Stimulated activated CD8-positive, alpha-beta memory T cell treated with anti-CD3 and anti-CD28 coated beads, Interleukin-2, amount 100 ng/mL, for 1 hour (primary cell): ENCODE data around the gene CSNK1A1L.

Source experiments
- DNase-seq, 2 donors: peaks; one replicate each; pipeline ENCODE4 v3.0.0-alpha.2; 2020; ENCODE audit warnings: low read depth in 2 of 2

The CSNK1A1L gene

DNA sequence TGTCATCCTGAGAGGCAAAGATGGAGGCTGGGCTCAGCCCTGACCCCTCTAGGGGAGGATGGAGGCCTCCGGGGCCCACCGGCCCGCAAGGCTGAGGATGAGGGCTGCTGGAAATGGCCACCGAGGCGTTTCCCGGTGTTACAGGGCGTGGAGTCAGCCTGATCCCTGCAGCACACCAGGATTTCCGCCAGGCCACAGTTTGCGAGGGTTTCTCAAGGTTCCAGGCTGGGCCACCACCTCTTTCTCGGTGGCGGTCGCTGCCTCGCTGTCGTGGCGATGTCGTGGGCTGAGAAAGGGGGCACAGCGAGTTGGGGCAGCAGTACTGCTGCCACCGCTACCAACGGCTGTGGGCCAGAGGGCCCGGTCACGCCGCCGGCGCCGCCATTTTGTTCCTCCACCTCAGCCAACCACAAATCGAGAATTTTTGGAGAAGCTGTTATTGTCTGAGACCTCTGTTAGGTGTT is at the start of gene CSNK1A1L:
TSS of gene CSNK1A1L (minus strand) at position 414 of the 464 bp plus-strand sequence. CDS start at position 6, 408 bp downstream.
- no peak for DNase-seq

DNA sequence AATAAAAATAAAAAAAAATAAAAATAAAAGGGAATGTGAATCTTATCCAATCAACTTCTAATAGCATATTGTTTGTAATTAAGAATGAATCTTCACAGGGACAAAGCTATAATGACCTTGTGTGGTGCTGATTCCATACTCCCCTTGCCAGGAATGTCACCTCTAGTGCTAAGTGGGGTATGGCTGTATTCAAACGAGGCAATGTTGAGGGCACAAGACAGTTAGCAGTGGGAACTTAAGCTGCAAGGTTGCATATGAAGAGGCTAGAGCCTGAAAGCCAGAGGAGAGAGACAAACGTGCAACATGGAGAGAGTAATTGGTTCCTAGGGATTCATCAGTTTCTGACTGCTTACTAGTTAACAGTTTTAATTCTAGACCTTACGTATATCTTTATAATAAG is 43.9 kb upstream of the CSNK1A1L start:
- no peak for DNase-seq

DNA sequence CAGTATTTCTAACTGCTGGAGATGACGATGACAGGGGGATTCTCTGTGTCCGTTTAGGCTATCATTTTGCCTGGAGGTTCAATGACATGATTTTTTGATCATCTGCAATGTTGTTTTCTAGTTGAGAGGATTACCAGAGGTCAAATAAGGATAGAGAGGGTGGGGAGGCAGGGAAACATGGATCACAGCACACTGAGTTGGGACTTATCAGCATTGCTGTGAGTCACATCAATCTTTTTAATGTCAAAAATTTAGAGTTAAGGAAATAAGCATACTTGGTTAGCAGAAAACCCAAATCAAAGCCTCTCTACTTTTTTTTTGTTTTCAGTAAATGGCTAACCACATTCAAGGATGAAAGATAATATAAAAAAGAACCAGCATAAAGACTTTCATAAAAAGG is 43.0 kb upstream of the CSNK1A1L start:
- DNase-seq = no peak

DNA sequence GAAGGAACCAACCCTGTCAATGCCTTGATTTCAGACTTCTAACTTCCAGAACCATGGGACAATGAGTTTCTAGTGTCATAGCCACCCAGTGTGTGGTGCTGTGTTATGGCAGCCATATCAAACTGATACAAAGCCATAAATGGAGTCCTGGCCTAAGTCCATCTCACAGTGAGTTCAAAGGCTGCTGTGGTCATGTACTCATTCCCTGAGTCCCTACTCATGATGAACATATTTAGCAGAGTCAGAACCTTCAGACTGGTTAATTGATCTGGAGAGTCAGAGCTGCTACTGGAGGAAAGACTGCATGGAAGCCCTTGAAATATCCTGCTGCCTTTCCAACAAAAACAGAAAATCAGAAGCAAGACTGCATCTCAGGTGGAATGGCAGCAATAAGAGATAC is 39.2 kb upstream of the CSNK1A1L start:
- no peak for DNase-seq

DNA sequence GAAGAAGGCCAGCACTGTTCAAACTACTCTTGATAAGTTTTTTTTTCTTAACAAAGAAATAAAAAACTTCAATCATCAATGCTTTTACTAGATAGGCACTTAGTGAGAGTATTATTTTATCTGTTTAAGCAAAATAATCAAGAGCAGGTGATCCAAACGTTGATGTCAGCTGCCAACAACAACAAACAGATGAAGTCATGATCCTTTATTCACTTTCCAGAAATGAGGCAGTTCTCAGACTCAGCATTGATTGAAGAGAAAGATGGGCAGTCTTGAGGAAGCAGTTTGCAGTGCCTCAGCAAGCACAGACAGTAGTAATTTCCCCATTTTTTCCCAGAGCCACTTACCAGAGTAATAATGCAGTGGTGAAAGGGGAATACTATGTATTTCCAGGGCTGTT is 38.4 kb upstream of the CSNK1A1L start:
- no peak for DNase-seq

DNA sequence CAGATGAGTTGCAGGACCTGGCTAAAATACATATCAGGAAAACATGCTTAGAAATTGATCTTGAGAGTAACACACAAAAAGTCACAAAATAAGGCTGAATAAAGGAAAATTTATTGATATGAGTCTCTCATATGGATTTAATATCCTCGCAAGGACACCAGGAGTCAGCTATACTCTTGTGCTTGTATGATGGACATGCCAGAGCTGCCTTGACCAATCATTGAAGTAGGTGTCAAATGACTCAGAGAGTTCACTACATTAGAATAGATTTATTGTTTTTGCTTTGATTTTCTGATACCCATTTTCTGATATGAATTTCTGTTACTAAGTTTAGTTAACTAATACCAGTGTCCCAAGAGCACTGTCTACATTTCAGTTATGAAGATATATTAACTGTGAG is 37.4 kb upstream of the CSNK1A1L start:
- no peak for DNase-seq

DNA sequence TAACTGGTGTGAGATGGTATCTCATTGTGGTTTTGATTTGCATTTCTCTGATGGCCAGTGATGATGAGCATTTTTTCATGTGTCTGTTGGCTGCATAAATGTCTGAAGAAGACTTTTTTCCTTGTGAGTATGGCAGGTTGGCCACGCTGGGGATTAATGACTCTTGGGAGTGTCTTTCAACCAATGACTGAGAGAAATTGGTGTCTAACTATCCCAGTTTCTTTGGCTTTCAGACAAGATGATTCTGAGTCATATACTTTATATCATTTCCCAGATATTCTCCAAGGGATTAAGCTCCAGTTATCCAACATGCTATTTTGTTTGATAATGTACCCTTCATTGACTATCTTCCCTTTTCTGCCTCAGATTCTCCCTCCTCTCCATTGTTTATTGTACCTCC is 35.5 kb upstream of the CSNK1A1L start:
- no peak for DNase-seq

DNA sequence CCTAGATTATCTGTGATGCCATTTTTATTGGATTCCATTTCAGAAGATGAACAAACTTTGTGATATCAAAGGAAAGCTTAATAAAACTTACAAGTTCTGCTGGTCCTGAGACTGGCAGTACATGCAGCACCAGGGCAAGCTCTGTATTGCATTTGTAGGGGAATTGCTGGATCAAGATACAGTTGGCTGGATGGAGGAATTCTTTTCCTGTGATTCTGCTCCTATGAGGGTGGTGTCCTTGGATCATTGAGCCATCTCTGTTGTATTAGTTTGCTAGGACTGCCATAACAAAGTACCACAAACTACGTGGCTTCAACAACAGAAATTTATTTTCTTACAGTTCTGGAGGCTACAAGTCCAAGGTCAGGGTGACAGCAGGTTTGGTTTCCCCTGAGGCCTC is 33.9 kb upstream of the CSNK1A1L start:
- DNase-seq = no peak

DNA sequence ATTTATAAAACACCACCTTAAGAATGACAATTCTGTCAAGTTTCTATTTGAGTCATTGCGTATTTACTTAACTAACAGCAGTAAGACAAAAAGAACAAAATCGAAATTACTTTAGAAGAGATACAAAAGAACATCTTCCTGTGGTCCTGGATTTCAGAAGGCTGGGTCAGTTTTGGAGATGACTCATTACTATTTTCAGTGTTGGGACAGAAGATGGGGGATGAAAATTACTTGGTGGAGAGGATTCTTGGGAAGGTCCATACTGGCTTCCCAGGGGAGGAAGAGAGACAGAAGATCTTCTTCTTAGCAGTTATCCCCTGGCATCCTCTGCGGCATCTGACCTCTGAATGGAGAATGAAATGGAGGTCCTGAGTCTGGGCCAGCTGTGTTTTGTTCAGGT is 33.5 kb upstream of the CSNK1A1L start:
- DNase-seq = no peak

DNA sequence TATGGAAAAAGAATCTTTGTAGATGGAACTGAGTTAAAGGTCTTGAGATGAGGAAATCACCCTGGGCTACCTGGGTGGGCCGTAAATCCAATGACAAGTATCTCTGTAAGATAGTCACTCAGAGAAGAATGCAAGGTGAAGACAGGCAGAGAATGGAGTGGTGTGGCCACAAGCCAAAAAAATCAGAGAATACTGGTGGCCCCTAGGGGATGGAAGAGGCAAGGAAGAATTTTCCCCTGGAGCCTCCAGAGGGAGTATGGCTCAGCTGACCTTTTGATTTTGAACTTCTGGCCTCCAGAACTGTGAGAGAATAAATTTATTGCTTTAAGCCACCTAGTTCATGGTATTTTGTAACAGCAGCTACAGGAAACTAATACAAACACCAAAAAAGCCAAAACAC is 32.7 kb upstream of the CSNK1A1L start:
- DNase-seq = no peak

DNA sequence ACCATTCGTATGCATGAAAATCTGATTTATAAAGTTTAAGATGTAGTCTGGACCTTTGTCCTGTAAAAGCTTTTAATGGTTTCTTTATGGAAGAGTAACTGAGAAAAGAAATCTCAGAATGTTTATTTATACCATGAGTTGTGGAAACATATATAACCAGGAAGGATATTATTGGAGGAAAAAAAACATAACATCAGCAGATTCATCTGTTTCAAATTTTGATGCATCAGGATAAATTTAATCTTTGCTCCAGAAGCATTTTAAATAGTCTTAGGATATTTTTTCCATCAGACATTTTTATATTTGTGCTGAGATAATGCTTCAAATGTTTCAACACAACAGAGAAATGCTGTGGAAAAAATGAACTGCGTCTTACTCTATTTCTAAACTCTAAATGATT is 31.2 kb upstream of the CSNK1A1L start:
- no peak for DNase-seq

DNA sequence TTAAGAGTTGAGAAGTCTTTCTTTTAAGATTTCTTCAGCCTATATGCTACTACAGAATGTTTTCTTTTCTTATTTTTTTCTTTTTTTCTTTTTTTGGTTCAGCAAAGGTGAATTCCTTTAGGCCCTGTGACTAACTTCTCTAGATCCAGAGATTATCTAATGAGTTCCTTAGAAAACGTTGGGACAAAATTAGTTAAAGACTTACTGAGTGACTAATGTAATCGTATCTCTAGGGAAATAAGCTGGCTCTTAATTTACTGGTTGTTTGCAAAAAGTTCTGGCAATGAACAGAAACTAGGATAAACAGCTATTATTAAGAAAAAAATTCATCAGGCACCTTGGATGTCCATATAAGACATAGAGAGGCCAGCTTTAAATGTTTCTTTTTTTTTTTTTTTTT is 30.7 kb upstream of the CSNK1A1L start:
- no peak for DNase-seq

DNA sequence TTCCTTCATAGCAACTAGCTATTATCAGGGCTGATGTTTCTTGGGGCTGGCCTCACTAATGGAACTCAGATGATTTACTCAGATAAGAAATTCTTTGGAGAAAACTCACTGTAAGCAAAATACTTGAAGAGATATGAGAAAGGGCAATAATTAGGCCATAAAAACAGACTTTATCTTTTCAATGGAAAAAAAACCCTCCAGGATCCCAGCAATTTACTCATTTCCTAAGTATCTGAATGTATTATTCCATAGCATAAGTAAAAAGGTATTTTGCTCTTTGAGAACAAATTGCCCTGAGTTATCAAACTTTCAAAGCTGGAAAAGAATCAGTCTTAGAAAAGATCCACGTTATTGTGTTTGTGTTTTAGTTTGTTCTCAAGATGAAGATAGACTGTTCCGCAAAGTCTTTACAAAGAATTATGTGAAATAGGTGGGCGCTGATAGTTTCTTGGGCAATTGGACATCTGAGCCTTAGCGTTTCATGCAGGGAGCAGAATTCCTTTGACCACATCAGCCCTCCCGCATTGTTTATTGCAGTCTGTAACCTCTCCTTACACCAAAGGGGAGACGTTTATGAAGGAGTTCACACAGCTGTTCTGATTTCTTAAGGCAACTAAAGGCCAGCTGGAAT is 29.1 kb upstream of the CSNK1A1L start:
- no peak for DNase-seq

DNA sequence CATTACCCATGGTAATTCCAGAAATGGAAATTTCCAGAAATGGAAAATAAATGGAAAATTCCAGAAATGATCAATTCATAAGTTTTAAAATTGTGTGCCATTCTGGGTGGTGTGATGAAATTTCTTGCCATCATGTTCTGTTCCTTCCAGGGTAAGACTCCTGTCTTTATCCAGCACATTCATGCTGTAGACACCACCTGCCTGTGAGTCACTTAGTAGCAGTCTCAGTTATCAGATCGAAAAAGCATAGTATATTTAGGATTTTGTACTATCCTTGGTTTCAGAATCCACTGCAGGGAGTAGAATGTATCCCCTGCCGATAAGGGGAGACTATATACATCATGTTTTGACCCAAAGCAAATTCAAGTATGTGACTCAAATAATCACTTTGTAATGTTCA is 26.7 kb upstream of the CSNK1A1L start:
- no peak for DNase-seq

DNA sequence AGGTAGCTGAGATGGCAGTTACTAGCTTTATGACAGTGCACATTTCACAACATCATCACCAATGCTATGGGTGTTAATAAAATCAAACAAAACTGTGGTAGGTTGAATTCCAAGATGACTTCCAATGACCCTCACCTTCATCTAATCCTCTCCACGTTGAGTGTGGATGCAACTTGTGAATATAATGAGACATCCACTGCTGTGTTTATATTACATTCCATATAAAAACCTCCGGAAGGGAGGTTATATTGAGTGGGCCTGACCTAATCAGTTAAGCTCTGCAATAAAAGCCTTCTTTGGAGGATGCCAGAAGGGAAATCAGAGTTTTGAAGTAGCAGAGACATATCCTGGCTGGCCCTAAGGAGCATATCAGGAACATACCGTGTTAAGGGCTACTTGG is 25.6 kb upstream of the CSNK1A1L start:
- DNase-seq = no peak

DNA sequence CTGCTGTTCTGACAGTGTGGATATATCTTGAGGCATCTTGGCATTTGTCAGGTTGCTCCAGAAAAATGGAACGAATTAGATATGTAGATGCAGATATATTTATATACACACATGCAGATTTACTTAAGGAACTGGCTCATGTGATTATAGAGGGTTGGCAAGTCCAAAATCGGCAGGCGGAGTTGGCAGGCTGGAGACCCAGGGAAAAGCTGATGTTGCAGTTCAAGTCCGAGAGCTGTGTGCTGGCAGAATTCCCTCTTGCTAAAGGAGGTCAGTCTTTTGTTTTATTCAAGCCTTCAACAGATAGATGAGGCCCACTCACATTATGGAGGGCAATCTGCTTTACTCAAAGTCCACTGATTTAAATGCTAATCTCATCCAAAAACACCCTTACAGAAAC is 24.4 kb upstream of the CSNK1A1L start:
- DNase-seq = no peak

DNA sequence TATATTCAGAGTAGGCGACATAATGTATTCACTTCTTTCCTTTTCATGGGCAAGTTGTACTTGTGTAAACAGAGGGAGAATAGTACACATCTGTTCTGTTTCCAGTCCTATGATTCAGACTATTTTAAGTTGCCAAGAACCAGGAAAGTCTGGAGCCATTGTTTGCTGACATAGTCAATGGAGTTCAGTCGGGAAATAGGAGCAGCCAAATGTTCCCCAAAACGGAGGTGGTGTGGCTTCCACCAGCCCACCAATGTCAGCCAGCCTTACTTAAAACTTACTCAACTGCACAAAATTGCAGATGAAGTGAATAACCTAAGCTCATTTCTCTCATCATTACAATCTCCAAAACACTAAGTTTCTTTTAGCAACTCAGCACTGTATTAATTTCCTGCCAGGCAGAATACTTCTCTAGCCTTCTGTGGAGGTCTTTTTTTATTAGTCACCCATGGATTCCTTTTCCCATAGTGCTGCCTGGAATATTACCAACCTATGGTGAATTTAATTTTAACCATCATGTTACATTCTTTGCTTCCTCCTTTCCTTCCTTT is 22.3 kb upstream of the CSNK1A1L start:
- no peak for DNase-seq

DNA sequence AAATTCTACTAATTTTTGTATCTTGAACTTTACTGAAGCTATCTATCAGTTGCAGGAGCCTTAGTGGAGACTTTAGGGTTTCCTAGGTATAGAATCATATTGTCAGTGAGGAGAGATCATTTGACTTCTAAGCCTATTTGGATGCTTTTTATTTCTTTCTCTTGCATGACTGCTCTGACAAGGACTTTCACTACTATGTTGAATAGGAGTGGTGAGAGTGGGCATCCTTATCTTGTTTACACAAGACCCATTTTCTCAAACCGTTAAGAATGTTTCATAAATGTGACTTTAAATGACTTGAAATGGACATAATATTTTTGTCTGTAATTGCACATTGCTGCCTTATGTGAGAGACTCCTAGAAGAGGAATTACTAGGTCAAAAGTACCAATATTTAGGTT is 17.9 kb upstream of the CSNK1A1L start:
- no peak for DNase-seq

DNA sequence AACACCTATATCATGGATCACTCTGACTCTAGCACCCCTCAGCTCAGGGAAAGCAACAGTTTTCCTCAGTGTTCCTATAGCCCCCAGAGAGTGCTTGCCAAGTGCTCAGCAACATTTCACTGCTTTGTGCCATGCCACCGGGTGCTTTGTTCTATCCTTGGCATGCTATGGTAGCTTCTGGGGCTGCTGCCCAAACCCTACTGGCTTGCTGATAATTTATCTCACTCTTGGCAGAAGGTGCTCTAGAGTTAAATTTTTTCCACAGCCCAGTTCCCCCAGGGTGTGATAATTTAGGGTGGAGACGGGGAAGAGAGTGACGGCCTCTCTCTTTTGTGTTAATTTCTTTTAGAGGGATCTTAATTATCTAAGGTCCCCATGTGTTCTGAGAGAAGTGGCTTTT is 12.6 kb upstream of the CSNK1A1L start:
- DNase-seq = no peak

DNA sequence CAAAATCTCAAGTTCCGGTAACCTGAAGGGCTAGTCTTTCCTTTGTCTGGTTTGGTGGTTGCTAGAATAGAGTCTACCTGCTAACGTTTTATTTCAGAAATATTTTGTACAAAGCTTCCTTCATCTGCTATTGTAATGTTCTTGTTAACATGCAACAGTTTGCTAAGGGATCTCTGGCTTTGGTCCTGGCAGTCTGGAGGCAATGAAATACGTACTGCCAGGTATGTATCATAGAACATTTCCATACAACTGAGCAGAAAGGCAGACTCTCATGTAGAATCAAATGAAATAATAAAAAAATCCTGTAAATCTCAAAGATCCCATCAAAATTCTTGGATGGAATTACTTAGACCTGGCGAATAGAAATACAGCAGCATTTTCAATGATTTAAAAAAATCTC is 8.8 kb upstream of the CSNK1A1L start:
- no peak for DNase-seq

DNA sequence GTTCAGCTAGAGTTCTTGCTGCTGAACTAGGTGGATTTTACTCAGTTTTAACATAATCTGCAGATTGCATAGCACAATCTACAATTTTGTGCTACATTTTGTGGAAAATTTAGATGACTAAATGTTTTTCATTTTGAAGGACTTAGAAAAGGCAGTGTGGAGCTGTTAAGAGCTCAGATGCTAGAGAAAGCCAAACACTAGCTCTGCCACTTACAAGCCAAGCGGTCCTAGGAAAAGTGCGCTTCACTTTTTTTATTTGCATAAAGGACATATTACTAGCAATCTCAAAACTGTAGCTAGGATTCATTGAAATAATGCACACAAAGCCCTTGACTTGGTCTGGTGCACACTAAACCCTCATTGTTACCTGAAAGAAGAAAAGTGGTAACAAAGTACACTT is 8.1 kb upstream of the CSNK1A1L start:
- DNase-seq = no peak

DNA sequence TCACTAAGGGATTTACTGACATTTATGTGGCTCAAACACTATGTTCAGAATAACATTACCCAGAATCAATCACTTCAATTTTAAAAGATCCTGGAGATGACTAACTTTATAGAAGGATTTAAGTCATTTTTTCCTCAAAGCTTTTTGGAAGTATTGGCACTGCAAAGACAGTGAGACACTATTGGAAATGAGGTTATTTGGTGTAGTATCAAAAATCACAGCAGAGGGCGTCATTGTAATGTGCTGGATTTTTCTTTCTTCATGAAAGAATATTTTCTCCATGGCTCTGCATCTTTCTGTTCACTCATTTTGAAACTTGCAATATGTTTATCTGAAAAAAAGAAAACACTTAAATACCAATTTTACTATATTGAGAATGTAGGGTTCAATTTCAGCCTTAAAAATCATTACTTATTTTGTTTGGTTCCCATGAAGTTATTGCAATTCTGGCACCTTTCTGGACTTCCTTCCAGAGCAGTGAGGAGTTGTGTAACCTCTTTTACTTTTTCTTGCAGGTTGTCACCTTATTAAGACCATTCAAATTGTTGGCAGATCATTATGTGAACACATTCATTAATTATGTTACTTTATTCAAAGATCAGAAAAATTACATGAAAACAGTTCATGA is 3.7 kb upstream of the CSNK1A1L start:
- no peak for DNase-seq

DNA sequence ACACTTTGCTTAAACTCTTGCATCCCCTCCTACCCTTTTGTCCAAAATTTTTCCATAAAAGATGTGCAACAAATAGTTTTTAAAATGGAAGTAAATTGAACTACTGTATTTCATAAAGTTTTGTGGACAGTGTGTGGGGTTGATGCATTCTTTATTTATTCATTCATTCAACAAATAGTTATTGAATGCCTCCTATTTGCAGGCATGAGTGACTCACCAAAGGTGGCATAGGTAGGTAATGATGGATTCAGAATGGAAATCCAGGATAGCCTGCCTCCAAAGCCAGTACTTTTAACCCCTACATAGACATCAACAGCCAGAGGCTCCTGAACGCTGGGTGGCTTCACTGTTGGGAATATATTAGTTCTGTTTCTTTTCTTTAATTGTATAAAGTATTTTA is 2.4 kb upstream of the CSNK1A1L start:
- DNase-seq = no peak

DNA sequence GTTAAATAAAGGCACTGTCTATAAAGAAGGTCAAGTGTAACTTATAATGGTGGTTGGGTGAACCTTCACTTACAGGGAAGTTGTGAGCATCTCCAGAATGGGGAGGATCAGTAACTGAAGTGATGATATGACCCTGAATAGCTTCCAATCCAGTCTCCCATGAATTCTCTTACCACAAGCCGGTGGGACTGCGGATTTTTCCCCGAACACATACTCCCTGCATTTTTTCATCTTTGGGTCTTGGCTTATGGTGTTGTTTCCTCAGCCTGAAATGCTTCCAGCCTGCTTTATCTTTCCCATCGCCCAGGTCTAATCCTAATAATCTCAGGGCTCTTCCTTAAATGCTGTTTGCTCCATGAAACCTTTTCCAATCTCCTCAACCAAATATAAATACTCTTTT is 2.0 kb upstream of the CSNK1A1L start:
- DNase-seq = no peak
